ENCODE data around the gene CCNA2.

CCNA2 gene

DNA sequence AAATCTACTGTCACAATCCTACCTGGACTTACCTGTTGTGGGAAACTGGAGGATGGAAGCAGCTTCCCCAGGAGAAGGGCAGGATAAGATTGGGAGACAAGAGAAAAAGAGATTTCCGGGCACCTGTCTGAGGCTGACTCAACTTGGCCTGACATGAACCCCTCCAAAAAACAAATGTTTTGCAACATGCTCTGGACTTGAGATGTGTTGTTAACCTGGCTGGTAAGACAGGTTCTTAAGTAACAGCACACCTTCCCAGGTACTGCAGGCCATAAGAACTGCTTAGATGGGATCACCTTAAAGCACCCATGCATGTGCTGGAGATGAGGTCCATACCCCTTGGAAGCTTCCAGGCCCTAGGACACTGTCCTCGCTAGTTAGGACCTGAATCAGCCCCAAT is 54.3 kb downstream of the CCNA2 start:
- no peak for DNase-seq

DNA sequence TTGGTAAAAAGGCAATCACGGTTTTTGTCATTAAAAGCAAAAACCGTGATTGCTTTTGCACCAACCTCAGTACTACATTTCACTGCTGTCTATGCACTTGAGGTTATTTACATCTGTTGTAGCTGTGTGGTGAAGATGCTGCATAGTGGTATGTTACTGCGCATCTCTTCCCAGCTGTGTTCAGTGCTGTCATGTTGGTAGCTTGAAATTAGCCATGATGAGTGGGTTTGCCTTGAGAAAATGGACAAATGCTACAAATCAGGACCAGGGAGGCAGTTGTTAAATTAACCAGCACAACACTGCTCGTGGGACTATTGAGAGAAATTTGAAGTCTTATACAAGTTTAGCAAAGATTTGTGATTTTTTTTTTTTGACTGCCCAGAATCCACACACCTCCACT is 56.5 kb downstream of the CCNA2 start:
- DNase-seq: no peak

Measured in right forelimb (tissue), 1 donor.